ENCODE measurements around the gene ZAR1.

The ZAR1 gene

DNA sequence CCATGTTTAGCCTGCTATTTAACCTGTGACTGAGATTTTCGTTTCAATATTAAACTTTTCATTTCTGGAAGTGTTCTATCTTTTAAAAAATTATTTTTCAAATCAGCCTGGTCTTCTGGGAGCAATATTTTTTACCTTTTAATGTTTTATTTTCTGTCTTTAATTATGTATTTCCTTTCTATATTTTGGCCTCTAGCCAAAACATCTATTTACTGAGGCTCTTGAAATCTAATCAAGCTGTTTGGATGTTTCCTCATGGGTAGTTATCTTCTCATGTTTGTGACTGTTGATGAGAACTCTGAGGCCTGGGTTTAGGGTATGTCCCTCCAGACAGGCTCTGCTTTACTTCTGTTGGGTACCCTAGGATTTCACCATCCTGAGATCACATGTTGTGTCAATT lies 17.3 kb upstream of the ZAR1 start:
- TF ChIP-seq, protein P1, sequence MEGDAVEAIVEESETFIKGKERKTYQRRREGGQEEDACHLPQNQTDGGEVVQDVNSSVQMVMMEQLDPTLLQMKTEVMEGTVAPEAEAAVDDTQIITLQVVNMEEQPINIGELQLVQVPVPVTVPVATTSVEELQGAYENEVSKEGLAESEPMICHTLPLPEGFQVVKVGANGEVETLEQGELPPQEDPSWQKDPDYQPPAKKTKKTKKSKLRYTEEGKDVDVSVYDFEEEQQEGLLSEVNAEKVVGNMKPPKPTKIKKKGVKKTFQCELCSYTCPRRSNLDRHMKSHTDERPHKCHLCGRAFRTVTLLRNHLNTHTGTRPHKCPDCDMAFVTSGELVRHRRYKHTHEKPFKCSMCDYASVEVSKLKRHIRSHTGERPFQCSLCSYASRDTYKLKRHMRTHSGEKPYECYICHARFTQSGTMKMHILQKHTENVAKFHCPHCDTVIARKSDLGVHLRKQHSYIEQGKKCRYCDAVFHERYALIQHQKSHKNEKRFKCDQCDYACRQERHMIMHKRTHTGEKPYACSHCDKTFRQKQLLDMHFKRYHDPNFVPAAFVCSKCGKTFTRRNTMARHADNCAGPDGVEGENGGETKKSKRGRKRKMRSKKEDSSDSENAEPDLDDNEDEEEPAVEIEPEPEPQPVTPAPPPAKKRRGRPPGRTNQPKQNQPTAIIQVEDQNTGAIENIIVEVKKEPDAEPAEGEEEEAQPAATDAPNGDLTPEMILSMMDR (IDR thresholded peaks at IDR 0.05; ENCODE audit: control insufficient read depth, insufficient read depth, low read depth, low read length, missing control alignments): no peak
- no peak overlapping the region for H3K4me3 ChIP-seq (ENCODE audit: control insufficient read depth, low read depth, low read length)
- no peak for DNase-seq (ENCODE audit: low read depth)

- TF ChIP-seq, protein P1 (IDR thresholded peaks at IDR 0.05; ENCODE audit: control insufficient read depth, insufficient read depth, low read depth, low read length, missing control alignments): no peak
- no peak for DNase-seq (ENCODE audit: low read depth)
- H3K4me3 ChIP-seq (ENCODE audit: control insufficient read depth, low read depth, low read length): no peak overlapping the region
Measured at GRCh38 chr4:48475770-48476169, 14.3 kb upstream of the ZAR1 start.

DNA sequence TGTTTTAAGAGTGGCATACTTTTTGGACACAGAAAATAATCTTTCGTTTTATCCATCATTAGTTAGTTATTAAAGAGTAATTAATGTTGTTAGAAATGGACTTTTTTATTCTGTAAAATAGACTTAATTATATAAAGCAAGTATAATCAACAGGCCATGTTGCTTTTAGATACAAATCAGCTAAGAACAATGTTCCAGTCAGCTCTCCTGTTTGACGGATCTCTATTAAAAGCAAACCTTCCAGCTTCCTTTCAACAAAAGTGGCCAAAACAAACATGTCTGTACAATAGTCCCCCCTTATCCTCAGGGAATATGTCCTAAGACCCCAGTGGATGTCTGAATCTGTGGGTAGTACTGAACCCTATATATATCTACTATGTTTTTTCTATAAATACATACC lies 11.8 kb upstream of the ZAR1 start:
- H3K4me3 ChIP-seq (ENCODE audit: control insufficient read depth, low read depth, low read length): no peak overlapping the region
- TF ChIP-seq, protein P1 (IDR thresholded peaks at IDR 0.05; ENCODE audit: control insufficient read depth, insufficient read depth, low read depth, low read length, missing control alignments): no peak
- DNase-seq (ENCODE audit: low read depth): no peak

- DNase-seq (ENCODE audit: low read depth): no peak
- TF ChIP-seq, protein P1 (IDR thresholded peaks at IDR 0.05; ENCODE audit: control insufficient read depth, insufficient read depth, low read depth, low read length, missing control alignments): no peak
- H3K4me3 ChIP-seq (ENCODE audit: control insufficient read depth, low read depth, low read length): no peak overlapping the region
Measured at GRCh38 chr4:48481581-48481980, 8.5 kb upstream of the ZAR1 start.

DNA sequence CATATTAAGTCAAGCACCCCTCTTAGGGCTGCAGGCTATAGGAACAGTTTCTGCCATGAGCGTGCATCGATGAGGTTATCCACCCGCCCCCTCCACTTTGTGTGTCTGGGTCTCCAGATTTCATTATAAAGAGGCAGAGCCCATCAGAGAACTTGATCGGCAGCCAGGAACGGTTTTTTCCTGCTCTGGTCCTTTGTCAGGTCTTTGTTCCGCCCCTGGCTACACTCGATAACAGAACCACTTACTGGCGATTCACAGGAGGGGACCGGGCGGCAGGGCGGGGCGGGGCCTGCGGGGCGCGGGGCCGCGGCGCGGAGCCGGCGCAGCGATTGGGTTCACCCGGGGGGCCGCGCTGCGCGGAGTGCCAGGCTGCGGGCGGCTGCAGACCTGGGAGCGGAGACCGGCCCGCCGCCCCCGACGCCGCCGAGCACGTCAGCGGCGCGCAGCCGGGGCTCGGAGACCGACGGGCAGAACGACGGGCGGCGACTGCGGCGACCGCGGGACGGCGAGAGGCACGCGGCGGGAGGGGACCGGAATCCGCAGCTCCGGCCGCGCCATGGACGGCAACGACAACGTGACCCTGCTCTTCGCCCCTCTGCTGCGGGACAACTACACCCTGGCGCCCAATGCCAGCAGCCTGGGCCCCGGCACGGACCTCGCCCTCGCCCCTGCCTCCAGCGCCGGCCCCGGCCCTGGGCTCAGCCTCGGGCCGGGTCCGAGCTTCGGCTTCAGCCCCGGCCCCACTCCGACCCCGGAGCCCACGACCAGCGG lies 6.9 kb upstream of the ZAR1 start, which contains the start of gene SLC10A4:
Gene SLC10A4, plus strand, starts transcription at position 338 of the 771 bp plus-strand sequence. Its CDS starts 219 bp downstream, at position 557.
- no peak within 1 kb of the TSS for H3K4me3 ChIP-seq (ENCODE audit: control insufficient read depth, low read depth, low read length)
- no peak for DNase-seq (ENCODE audit: low read depth)
- TF ChIP-seq, protein P1 (IDR thresholded peaks at IDR 0.05; ENCODE audit: control insufficient read depth, insufficient read depth, low read depth, low read length, missing control alignments): no peak

DNA sequence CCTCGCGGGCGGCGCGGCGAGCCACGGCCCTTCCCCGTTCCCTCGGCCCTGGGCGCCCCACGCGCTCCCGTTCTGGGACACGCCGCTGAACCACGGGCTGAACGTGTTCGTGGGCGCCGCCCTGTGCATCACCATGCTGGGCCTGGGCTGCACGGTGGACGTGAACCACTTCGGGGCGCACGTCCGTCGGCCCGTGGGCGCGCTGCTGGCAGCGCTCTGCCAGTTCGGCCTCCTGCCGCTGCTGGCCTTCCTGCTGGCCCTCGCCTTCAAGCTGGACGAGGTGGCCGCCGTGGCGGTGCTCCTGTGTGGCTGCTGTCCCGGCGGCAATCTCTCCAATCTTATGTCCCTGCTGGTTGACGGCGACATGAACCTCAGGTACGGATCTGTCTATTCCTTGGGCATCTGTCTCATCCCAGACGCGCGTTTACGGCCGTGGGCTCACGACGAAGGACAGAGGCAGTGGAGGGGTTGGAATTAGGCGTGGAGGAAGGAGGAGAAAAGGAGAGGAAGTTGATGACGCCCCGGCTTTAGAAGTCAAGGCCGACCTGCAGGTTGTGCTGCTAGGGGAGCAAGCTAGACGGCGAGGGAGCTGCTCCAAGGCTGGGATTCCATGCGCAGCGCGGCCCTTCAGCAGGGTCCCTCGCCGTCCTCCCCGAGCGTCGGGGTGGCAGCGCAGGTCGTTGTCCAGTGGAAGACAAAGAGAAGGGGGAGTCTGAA lies 6.1 kb upstream of the ZAR1 start:
- H3K4me3 ChIP-seq (ENCODE audit: control insufficient read depth, low read depth, low read length): no peak overlapping the region
- TF ChIP-seq, protein P1 (IDR thresholded peaks at IDR 0.05; ENCODE audit: control insufficient read depth, insufficient read depth, low read depth, low read length, missing control alignments): no peak
- no peak for DNase-seq (ENCODE audit: low read depth)

Data from AG09309 (cell line).